ENCODE data around the gene KANK2.

KANK2 gene

DNA sequence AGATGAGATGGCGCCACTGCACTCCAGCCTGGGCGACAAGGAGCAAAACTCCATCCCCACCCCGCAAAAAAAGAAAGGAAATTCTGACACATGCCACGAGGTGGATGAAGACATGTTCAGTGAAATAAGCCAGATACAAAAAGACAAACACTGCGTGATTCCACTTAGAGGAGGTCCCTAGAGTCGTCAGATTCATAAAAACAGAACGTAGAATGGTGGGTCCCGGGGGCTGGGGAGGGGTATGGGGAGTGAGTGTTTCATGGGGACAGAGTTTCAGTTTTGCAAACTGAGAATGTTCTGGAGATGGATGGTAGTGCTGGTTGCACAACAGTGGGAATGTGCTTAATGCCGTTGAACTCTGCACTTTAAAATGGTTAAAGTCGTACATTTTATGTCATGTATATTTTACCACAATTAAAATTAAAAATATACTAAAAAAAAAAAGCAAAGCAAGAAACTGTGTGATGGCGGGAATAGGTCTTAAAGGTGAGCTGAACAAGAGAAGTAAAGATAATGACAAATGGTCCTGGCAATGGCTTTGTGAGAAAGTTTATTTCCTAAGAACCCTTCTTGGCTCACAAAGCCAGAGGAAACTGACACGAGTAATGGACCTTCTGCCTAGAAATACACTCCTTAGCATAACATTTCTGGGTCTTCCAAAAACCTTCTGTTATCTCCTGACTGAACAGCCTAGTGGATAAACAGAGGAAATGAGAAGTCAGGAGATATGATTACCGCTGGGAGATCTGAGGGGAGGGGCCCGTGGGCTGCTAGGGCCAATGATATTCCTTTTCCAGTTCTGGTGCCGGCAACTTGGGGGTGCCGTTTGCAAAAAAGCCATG, 37.5 kb downstream of the KANK2 start:
- no peak for DNase-seq (ENCODE audit: low read depth)
- TF ChIP-seq, protein P1, sequence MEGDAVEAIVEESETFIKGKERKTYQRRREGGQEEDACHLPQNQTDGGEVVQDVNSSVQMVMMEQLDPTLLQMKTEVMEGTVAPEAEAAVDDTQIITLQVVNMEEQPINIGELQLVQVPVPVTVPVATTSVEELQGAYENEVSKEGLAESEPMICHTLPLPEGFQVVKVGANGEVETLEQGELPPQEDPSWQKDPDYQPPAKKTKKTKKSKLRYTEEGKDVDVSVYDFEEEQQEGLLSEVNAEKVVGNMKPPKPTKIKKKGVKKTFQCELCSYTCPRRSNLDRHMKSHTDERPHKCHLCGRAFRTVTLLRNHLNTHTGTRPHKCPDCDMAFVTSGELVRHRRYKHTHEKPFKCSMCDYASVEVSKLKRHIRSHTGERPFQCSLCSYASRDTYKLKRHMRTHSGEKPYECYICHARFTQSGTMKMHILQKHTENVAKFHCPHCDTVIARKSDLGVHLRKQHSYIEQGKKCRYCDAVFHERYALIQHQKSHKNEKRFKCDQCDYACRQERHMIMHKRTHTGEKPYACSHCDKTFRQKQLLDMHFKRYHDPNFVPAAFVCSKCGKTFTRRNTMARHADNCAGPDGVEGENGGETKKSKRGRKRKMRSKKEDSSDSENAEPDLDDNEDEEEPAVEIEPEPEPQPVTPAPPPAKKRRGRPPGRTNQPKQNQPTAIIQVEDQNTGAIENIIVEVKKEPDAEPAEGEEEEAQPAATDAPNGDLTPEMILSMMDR (IDR thresholded peaks at IDR 0.05; ENCODE audit: control insufficient read depth, insufficient read depth, low read depth, low read length, missing control alignments), result no peak
- H3K4me3 ChIP-seq (ENCODE audit: control insufficient read depth, low read depth, low read length), result no peak overlapping the region

DNA sequence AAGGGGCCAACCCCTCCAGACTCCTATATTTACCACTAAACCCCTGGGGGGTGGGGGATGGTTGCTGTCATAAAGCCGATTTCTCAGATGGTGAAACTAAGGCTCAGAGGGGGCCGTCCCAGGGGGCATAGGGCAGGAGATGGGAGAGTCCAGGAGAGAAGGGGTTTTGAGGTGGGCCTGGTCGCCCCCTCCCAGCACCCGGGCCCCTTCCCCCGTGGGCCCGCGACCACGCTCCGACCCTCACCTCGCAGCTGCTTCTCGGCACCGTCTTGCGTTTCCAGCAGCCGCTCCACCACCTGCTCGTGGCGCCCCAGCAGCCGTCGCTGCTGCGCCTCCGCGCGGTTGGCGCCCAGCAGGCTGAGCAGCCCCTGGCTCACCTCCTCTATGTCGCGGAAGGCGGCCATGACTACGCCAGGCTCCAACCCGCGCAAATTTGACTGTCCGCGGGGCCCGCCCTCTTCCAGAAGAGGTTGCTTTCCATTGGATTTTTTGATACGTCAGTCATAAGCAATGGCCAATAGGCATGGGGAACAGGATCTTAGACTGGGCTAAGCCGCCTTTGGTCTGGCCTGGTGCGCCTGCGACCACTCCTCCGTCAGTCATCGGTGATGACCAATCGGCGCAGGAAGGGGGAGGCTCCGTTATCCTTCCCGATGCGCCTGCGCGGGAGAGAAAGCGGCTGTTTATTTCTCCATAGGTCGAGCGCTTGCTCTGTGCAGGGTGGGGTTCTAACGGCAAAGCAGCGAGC, 41.8 kb downstream of the KANK2 start, which contains the start of gene SPC24:
Gene SPC24 (minus strand): TSS at position 410 of the 748 bp plus-strand sequence. CDS start 6 bp downstream, at position 404.
- TF ChIP-seq, protein P1 (IDR thresholded peaks at IDR 0.05; ENCODE audit: control insufficient read depth, insufficient read depth, low read depth, low read length, missing control alignments), result no peak
- H3K4me3 ChIP-seq (ENCODE audit: control insufficient read depth, low read depth, low read length), result peak within 1 kb of the TSS; percentile 62
- DNase-seq (ENCODE audit: low read depth), result peak; percentile 95

DNA sequence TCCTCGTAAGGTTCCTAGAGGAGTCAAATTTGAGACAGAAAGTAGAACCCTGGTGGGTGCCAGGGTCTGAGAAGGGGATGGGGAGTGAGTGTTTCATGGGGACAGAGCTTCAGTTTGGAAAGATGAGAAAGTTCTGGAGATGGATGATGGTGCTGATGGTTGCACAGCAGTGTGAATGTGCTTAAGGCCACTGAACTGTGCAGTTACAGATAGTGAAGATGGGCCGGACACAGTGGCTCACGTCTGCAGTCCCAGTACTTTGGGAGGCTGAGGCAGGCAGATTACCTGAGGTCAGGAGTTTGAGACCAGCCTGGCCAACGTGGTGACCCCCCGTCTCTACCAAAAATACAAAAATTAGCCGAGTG, 42.7 kb downstream of the KANK2 start:
- H3K4me3 ChIP-seq (ENCODE audit: control insufficient read depth, low read depth, low read length), result peak overlapping the region; percentile 62
- TF ChIP-seq, protein P1 (IDR thresholded peaks at IDR 0.05; ENCODE audit: control insufficient read depth, insufficient read depth, low read depth, low read length, missing control alignments), result no peak
- DNase-seq (ENCODE audit: low read depth), result no peak

DNA sequence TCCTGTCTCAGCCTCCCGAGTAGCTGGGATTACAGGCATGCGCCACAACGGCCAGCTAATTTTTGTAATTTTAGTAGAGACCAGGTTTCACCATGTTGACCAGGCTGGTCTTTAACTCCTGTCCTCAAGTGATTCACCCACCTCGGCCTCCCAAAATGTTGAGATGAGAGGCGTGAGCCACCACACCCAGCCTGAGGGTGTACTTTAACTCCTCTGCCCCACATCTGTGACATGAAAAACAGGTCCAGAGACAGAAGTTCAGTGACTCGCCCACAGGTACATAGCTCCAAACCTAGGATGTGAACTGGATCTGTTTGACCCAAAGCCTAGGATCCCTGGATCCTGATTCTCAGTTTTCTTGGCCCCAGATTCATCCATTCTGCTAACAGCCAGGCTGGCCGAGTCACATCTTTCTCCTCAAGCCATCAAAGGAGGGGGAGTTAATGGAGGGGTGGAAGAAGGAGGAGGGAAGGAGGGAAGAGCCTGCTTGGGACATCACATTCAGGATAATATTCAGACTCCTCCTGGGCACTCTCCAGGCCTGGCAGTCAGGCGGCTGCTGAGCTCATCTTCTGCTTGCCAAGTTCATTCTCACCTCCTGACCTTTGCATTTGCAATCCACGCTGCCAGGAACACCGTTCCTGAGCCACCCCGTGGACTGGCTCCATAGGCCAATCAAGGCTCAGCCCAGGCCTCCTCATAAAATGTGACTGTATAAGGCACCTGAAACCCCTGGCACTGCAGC, 44.9 kb downstream of the KANK2 start:
- H3K4me3 ChIP-seq (ENCODE audit: control insufficient read depth, low read depth, low read length), result no peak overlapping the region
- DNase-seq (ENCODE audit: low read depth), result no peak

DNA sequence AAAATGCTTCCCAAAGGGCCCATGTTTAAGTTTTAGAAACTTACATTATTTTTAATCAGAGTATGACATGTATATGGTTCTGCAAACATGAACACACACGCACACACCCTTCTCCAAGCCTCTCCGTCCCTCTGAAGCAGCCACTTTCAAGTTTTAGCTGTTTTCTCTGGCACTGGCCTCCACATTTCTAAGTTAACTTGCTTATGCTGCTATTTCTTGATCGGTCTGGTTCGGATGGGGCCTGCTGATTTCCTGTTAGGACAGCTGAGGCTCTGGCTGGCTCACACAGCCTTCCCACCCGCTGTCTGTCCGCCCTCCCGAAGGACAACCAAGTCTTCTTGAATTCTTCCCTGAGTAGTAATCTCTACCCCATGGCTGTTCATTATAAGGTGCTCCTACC, 46.2 kb downstream of the KANK2 start:
- DNase-seq (ENCODE audit: low read depth), result no peak
- no peak overlapping the region for H3K4me3 ChIP-seq (ENCODE audit: control insufficient read depth, low read depth, low read length)
- TF ChIP-seq, protein P1 (IDR thresholded peaks at IDR 0.05; ENCODE audit: control insufficient read depth, insufficient read depth, low read depth, low read length, missing control alignments), result no peak

More for the DNA sequence above, 44.9 kb downstream of the KANK2 start:
- TF ChIP-seq, protein P1 (IDR thresholded peaks at IDR 0.05; ENCODE audit: control insufficient read depth, insufficient read depth, low read depth, low read length, missing control alignments), result no peak

DNA sequence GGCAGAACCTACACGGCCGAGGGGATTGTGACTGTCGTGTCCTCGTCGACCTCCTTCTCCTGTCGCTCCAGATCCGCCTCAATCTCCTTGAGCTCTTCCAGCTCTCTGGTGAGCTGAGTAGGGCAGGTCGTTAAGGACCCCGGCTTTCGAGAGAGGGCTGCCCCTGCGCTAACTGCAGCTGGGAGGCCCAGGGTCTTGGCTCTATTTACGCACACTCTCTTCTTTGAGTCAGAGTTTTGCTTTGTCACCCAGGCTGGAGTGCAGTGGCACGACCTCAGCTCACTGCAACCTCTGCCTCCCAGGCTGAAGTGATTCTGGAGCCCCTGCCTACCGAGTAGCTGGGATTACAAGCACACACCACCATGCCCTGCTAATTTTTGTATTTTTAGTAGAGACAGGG, 49.3 kb downstream of the KANK2 start:
- TF ChIP-seq, protein P1 (IDR thresholded peaks at IDR 0.05; ENCODE audit: control insufficient read depth, insufficient read depth, low read depth, low read length, missing control alignments), result no peak
- H3K4me3 ChIP-seq (ENCODE audit: control insufficient read depth, low read depth, low read length), result no peak overlapping the region
- DNase-seq (ENCODE audit: low read depth), result no peak

Measured in AG09309 (cell line).